ENCODE data around the gene MYEF2.

GRCh38 chr15:48086576-48086975, 91.5 kb downstream of the MYEF2 start:
- TF ChIP-seq, protein P1, sequence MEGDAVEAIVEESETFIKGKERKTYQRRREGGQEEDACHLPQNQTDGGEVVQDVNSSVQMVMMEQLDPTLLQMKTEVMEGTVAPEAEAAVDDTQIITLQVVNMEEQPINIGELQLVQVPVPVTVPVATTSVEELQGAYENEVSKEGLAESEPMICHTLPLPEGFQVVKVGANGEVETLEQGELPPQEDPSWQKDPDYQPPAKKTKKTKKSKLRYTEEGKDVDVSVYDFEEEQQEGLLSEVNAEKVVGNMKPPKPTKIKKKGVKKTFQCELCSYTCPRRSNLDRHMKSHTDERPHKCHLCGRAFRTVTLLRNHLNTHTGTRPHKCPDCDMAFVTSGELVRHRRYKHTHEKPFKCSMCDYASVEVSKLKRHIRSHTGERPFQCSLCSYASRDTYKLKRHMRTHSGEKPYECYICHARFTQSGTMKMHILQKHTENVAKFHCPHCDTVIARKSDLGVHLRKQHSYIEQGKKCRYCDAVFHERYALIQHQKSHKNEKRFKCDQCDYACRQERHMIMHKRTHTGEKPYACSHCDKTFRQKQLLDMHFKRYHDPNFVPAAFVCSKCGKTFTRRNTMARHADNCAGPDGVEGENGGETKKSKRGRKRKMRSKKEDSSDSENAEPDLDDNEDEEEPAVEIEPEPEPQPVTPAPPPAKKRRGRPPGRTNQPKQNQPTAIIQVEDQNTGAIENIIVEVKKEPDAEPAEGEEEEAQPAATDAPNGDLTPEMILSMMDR (IDR thresholded peaks at IDR 0.05), result no peak
- no peak for TF ChIP-seq POLR2A (IDR thresholded peaks at IDR 0.05)

Data from tibial nerve (tissue), 3 donors.